ENCODE data around the gene MSI2. TPM values are rescaled to one million over a fixed set of nuclear protein-coding genes. Genes with fewer than 3 reads are reported as not detected.

The MSI2 gene
- total RNA-seq, 2 experiments from 2014 or later, result 38.8 to 39.0 TPM

- H3K4me1 Mint-ChIP-seq (ENCODE audit: low read depth), result peaks cover 5% of the 10 kb centered on the region
- H3K27ac Mint-ChIP-seq, result no peak overlapping the region
- H3K9me3 Mint-ChIP-seq, result no peaks in the 10 kb centered on the region
- no peak overlapping the region for H3K4me3 Mint-ChIP-seq
- H3K27me3 Mint-ChIP-seq (ENCODE audit: low read depth), result no peaks in the 10 kb centered on the region
- CTCF ChIA-PET, result no interaction called here
- no peaks in the 10 kb centered on the region for H3K36me3 Mint-ChIP-seq (ENCODE audit: low read depth)
- intact Hi-C loops (cut with micrococcal nuclease), result no loop called here
- no peak for DNase-seq
Measured at GRCh38 chr17:57362797-57363556, 106.7 kb downstream of the MSI2 start.

GRCh38 chr17:57363580-57363979 is 107.3 kb downstream of the MSI2 start:
- Mint-ChIP-seq H3K27ac (no peak overlapping the region), H3K36me3 (ENCODE audit: low read depth) (no peaks in the 10 kb centered on the region), H3K9me3 (no peaks in the 10 kb centered on the region), H3K4me3 (no peak overlapping the region), H3K4me1 (ENCODE audit: low read depth) (peaks cover 2% of the 10 kb centered on the region), H3K27me3 (ENCODE audit: low read depth) (no peaks in the 10 kb centered on the region)
- CTCF ChIA-PET, result no interaction called here
- intact Hi-C loops (cut with micrococcal nuclease), result no loop called here
- no peak for DNase-seq

- peaks cover 6% of the 10 kb centered on the region for H3K4me1 Mint-ChIP-seq (ENCODE audit: low read depth)
- no peaks in the 10 kb centered on the region for H3K9me3 Mint-ChIP-seq
- no peaks in the 10 kb centered on the region for H3K36me3 Mint-ChIP-seq (ENCODE audit: low read depth)
- no peaks in the 10 kb centered on the region for H3K27me3 Mint-ChIP-seq (ENCODE audit: low read depth)
- DNase-seq, result no peak
- intact Hi-C loops (cut with micrococcal nuclease), result no loop called here
- H3K27ac Mint-ChIP-seq, result no peak overlapping the region
- H3K4me3 Mint-ChIP-seq, result no peak overlapping the region
- CTCF ChIA-PET, result no interaction called here
Measured at GRCh38 chr17:57363998-57364643, 107.8 kb downstream of the MSI2 start.

- DNase-seq, result no peak
- CTCF ChIA-PET, result no interaction called here
- no peaks in the 10 kb centered on the region for H3K36me3 Mint-ChIP-seq (ENCODE audit: low read depth)
- intact Hi-C loops (cut with micrococcal nuclease), result no loop called here
- no peaks in the 10 kb centered on the region for H3K9me3 Mint-ChIP-seq
- H3K4me1 Mint-ChIP-seq (ENCODE audit: low read depth), result peaks cover 13% of the 10 kb centered on the region
- no peaks in the 10 kb centered on the region for H3K27me3 Mint-ChIP-seq (ENCODE audit: low read depth)
- no peak overlapping the region for H3K27ac Mint-ChIP-seq
- H3K4me3 Mint-ChIP-seq, result no peak overlapping the region
Measured at GRCh38 chr17:57365420-57365819, 109.1 kb downstream of the MSI2 start.

GRCh38 chr17:57366177-57366557 is 109.8 kb downstream of the MSI2 start:
- Mint-ChIP-seq H3K4me1 (ENCODE audit: low read depth) (peaks cover 13% of the 10 kb centered on the region), H3K27ac (no peak overlapping the region), H3K4me3 (no peak overlapping the region), H3K27me3 (ENCODE audit: low read depth) (no peaks in the 10 kb centered on the region), H3K36me3 (ENCODE audit: low read depth) (no peaks in the 10 kb centered on the region), H3K9me3 (no peaks in the 10 kb centered on the region)
- intact Hi-C loops (cut with micrococcal nuclease), result no loop called here
- DNase-seq, result no peak
- CTCF ChIA-PET, result no interaction called here

GRCh38 chr17:57366558-57367351 is 110.4 kb downstream of the MSI2 start:
- H3K36me3 Mint-ChIP-seq (ENCODE audit: low read depth), result no peaks in the 10 kb centered on the region
- CTCF ChIA-PET, result interaction anchor here (1.3 kb wide), 1 partner anchor 12 kb away, joined by 3 read pairs; no protein-coding TSS in a partner anchor
- intact Hi-C loops (cut with micrococcal nuclease), result no loop called here

DNA sequence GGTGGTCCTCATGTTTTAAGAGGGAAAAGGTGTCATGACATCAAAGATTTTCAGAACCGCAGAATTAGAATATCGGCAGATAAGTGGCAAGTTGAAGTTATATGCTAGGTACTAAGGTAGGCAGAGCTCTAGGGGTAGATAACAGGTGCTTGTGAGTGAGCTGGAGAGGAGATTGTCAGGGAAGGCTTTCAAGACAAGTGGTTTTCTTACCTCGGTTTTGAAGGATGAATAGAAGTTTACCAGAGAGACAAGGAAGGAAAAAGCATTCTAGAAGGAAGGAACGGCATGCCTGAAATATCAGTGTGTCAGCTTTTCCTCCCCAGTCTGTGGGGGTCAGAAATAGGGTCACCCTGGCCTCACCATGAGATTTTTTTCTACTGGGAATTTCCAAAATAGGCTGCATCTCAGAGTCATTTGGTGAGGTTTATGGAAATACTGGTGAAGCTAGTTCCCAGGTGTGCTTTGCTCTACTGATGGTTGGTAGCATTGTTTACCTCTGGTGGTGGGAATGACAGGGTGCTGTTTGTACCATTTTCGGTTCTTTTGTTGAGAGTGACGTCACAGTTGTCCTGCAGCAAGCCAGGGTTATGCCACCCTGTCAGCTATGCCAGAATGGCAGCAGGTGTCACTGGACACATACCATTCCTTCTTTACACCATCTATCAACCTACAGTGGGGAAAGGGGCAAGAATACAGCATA is 112.5 kb downstream of the MSI2 start:
- H3K27me3 Mint-ChIP-seq (ENCODE audit: low read depth), result no peaks in the 10 kb centered on the region
- no peak for DNase-seq
- H3K4me1 Mint-ChIP-seq (ENCODE audit: low read depth), result peaks cover 13% of the 10 kb centered on the region
- H3K4me3 Mint-ChIP-seq, result no peak overlapping the region
- no peak overlapping the region for H3K27ac Mint-ChIP-seq
- intact Hi-C loops (cut with micrococcal nuclease), result no loop called here
- H3K36me3 Mint-ChIP-seq (ENCODE audit: low read depth), result peaks cover 4% of the 10 kb centered on the region
- CTCF ChIA-PET, result interaction anchor here (0.6 kb wide), 1 partner anchor 371 kb away, joined by 3 read pairs; no protein-coding TSS in a partner anchor
- H3K9me3 Mint-ChIP-seq, result no peaks in the 10 kb centered on the region

More at GRCh38 chr17:57366558-57367351, 110.4 kb downstream of the MSI2 start:
- no peaks in the 10 kb centered on the region for H3K27me3 Mint-ChIP-seq (ENCODE audit: low read depth)
- no peak overlapping the region for H3K27ac Mint-ChIP-seq
- peaks cover 13% of the 10 kb centered on the region for H3K4me1 Mint-ChIP-seq (ENCODE audit: low read depth)
- DNase-seq, result no peak
- no peaks in the 10 kb centered on the region for H3K9me3 Mint-ChIP-seq
- no peak overlapping the region for H3K4me3 Mint-ChIP-seq

- peaks cover 13% of the 10 kb centered on the region for H3K4me1 Mint-ChIP-seq (ENCODE audit: low read depth)
- peak; percentile 30 for DNase-seq
- CTCF ChIA-PET, result interaction anchor here (0.5 to 1.0 kb wide), 4 partner anchors 71 to 370 kb away, joined by 3 read pairs; no protein-coding TSS in a partner anchor
- intact Hi-C loops (cut with micrococcal nuclease), result no loop called here
- H3K9me3 Mint-ChIP-seq, result no peaks in the 10 kb centered on the region
- H3K27ac Mint-ChIP-seq, result no peak overlapping the region
- H3K4me3 Mint-ChIP-seq, result no peak overlapping the region
- no peaks in the 10 kb centered on the region for H3K27me3 Mint-ChIP-seq (ENCODE audit: low read depth)
- peaks cover 6% of the 10 kb centered on the region for H3K36me3 Mint-ChIP-seq (ENCODE audit: low read depth)
Measured at GRCh38 chr17:57369509-57369945, 113.2 kb downstream of the MSI2 start.

DNA sequence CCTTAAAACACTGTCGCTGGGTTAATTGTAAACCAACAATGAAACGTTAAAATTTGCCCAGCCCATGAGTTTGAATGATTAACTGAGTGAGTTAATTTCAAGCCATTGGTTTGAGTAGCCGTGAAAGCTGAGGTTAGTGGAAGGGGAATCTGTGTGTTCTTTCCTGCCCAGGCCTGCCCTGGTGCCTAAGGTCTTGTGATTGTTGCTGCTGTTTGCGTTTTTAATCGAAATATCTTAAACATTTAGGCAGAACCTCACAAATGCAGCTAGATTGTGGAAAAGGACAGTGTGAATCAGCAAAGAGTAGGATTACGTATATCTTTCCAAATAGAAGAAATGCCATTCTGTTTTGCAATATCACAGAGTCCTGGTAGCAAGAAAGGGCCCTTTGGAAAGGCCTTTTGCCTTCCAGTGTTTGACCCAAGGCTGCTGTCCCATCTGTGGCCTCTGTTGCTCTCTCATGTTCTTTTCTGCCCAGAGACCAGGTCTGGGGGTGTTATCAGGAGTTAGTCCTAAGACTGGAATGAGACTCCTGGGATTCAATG is 113.8 kb downstream of the MSI2 start:
- CTCF ChIA-PET, result interaction anchor here (0.5 to 1.0 kb wide), 3 partner anchors 71 to 146 kb away, joined by 3 read pairs; no protein-coding TSS in a partner anchor
- Mint-ChIP-seq H3K9me3 (no peaks in the 10 kb centered on the region), H3K4me1 (ENCODE audit: low read depth) (peaks cover 13% of the 10 kb centered on the region), H3K4me3 (no peak overlapping the region), H3K27ac (no peak overlapping the region), H3K27me3 (ENCODE audit: low read depth) (no peaks in the 10 kb centered on the region), H3K36me3 (ENCODE audit: low read depth) (peaks cover 6% of the 10 kb centered on the region)
- no peak for DNase-seq
- intact Hi-C loops (cut with micrococcal nuclease), result no loop called here

DNA sequence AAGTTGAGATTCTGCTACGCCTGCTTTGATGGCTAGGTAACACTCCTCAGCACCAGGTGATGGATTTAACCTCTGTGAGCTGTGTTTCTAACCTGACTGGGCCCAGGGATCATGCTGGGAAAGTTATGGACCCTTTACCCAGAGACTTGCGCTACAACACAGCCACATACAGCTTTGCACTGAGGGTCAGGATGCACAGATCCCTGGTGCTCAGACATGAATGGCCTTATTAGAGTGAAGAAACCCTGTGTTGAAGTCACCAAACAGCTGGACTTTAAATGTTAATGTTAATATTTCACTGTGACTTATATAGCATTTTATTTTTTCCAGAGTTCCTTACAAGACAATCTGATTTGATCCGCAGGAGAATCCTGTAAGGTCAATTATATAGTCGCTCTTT is 114.3 kb downstream of the MSI2 start:
- intact Hi-C loops (cut with micrococcal nuclease), result no loop called here
- Mint-ChIP-seq H3K4me3 (no peak overlapping the region), H3K4me1 (ENCODE audit: low read depth) (peaks cover 13% of the 10 kb centered on the region)

DNA sequence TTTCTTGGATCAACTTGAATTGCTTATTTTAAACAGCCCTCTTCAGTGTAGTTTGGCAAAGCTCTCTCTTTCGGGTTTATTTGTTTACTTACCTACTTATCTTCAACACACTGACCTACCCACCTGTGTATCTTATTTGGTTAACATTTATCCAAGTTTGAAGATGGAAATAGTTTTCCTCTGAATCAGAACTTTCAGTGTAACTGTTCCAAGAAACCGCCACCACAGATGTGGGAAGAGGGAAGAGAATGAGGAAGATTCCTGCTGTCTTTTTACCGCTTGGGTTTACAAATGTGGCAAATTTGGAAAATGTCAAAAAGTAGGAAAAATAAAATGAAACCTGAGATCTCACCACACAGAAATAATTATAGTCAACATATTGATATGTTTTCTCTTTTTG is 115.8 kb downstream of the MSI2 start:
- Mint-ChIP-seq H3K4me3 (no peak overlapping the region), H3K27ac (no peak overlapping the region), H3K4me1 (ENCODE audit: low read depth) (peaks cover 13% of the 10 kb centered on the region), H3K36me3 (ENCODE audit: low read depth) (peaks cover 6% of the 10 kb centered on the region), H3K27me3 (ENCODE audit: low read depth) (no peaks in the 10 kb centered on the region), H3K9me3 (no peaks in the 10 kb centered on the region)
- no peak for DNase-seq
- intact Hi-C loops (cut with micrococcal nuclease), result no loop called here
- CTCF ChIA-PET, result interaction anchor here (0.6 to 1.1 kb wide), 3 partner anchors 41 to 129 kb away, joined by 3 to 5 read pairs (median 3); no protein-coding TSS in a partner anchor

More for the DNA sequence above, 114.3 kb downstream of the MSI2 start:
- CTCF ChIA-PET, result interaction anchor here (1.0 kb wide), 1 partner anchor 145 kb away, joined by 3 read pairs; no protein-coding TSS in a partner anchor
- Mint-ChIP-seq H3K9me3 (no peaks in the 10 kb centered on the region), H3K27ac (no peak overlapping the region), H3K27me3 (ENCODE audit: low read depth) (no peaks in the 10 kb centered on the region), H3K36me3 (ENCODE audit: low read depth) (peaks cover 6% of the 10 kb centered on the region)
- DNase-seq, result no peak

Measured in activated naive CD4-positive, alpha-beta T cell treated with anti-CD3 and anti-CD28 coated beads for 36 hours (primary cell).